Measurements from ENCODE around the gene SYN1. TPM values are rescaled to one million over a fixed set of nuclear protein-coding genes. Genes with fewer than 3 reads are reported as not detected.
"Not testable (repeated sequence)": the region's sequence is repeated elsewhere in the genome, so short reads cannot be mapped to it uniquely, and the experiment has no call there.

Gene SYN1
- 2.7 TPM for total RNA-seq

DNA sequence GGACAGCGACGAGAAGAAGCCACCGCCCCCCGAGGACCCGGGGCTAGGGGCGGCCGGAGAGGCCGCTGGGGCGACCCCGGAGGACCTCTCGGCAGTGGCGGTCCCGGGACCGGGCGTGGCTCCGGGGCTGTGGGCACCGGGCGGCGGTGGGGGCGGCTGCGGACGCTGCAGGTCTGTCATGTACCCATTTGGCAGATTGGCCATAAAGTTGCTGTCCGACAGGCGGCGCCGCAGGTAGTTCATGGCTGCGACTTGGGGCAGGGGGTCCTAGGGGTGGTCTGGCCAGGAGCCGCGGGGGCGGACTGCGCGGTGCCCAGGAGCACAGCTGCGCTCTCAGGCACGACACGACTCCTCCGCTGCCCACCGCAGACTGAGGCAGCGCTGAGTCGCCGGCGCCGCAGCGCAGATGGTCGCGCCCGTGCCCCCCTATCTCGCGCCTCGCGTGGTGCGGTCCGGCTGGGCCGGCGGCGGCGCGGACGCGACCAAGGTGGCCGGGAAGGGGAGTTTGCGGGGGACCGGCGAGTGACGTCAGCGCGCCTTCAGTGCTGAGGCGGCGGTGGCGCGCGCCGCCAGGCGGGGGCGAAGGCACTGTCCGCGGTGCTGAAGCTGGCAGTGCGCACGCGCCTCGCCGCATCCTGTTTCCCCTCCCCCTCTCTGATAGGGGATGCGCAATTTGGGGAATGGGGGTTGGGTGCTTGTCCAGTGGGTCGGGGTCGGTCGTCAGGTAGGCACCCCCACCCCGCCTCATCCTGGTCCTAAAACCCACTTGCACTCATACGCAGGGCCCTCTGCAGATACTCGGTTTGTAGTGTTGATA is at the start of gene SYN1:
SYN1 (minus strand) TSS at position 372 of the 817 bp plus-strand sequence; CDS start at position 243, 129 bp downstream.
- no peaks in the 10 kb centered on the region for H3K36me3 ChIP-seq
- no peak within 1 kb of the TSS for H3K27ac ChIP-seq
- intact Hi-C loops (cut with DNase I) = no loop called here
- TF ChIP-seq, protein P1, sequence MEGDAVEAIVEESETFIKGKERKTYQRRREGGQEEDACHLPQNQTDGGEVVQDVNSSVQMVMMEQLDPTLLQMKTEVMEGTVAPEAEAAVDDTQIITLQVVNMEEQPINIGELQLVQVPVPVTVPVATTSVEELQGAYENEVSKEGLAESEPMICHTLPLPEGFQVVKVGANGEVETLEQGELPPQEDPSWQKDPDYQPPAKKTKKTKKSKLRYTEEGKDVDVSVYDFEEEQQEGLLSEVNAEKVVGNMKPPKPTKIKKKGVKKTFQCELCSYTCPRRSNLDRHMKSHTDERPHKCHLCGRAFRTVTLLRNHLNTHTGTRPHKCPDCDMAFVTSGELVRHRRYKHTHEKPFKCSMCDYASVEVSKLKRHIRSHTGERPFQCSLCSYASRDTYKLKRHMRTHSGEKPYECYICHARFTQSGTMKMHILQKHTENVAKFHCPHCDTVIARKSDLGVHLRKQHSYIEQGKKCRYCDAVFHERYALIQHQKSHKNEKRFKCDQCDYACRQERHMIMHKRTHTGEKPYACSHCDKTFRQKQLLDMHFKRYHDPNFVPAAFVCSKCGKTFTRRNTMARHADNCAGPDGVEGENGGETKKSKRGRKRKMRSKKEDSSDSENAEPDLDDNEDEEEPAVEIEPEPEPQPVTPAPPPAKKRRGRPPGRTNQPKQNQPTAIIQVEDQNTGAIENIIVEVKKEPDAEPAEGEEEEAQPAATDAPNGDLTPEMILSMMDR (IDR thresholded peaks at IDR 0.05) = no peak
- no peak for TF ChIP-seq POLR2A (IDR thresholded peaks at IDR 0.05)
- no peak for TF ChIP-seq POLR2AphosphoS5 (IDR thresholded peaks at IDR 0.05; ENCODE audit: insufficient read depth in 1 of 2, low read depth in 1 of 2)
- DNase-seq (ENCODE audit: extremely low spot score in 2 of 2) = peak; percentile 70 to 87
- H3K27me3 ChIP-seq = no peaks in the 10 kb centered on the region
- peaks cover 4% of the 10 kb centered on the region for H3K4me1 ChIP-seq
- peak within 1 kb of the TSS; percentile 13 to 32 for H3K4me3 ChIP-seq
- H3K9me3 ChIP-seq = no peaks in the 10 kb centered on the region

- DNase-seq (ENCODE audit: extremely low spot score in 2 of 2); H3K27ac ChIP-seq; H3K4me3 ChIP-seq; H3K9me3 ChIP-seq; H3K27me3 ChIP-seq; H3K4me1 ChIP-seq; intact Hi-C loops (cut with DNase I); H3K36me3 ChIP-seq: not testable (repeated sequence)
Measured at GRCh38 chrX:47665797-47666196, 46.1 kb upstream of the SYN1 start.

- DNase-seq (ENCODE audit: extremely low spot score in 2 of 2) = peak in 1 of 2 donors; percentile 14
- Histone ChIP-seq H3K4me1 (no peaks in the 10 kb centered on the region), H3K27ac (no peak overlapping the region), H3K36me3 (no peaks in the 10 kb centered on the region), H3K4me3 (no peak overlapping the region), H3K9me3 (no peaks in the 10 kb centered on the region), H3K27me3 (no peaks in the 10 kb centered on the region)
- intact Hi-C loops (cut with DNase I) = no loop called here
- TF ChIP-seq POLR2A (IDR thresholded peaks at IDR 0.05) (no peak), POLR2AphosphoS5 (IDR thresholded peaks at IDR 0.05; ENCODE audit: insufficient read depth in 1 of 2, low read depth in 1 of 2) (no peak)
- TF ChIP-seq, protein P1 (IDR thresholded peaks at IDR 0.05) = no peak
Measured at GRCh38 chrX:47664737-47665136, 45.1 kb upstream of the SYN1 start.

GRCh38 chrX:47662144-47662657 is 42.5 kb upstream of the SYN1 start:
- Histone ChIP-seq H3K4me1 (no peaks in the 10 kb centered on the region), H3K9me3 (no peaks in the 10 kb centered on the region), H3K27me3 (no peaks in the 10 kb centered on the region), H3K27ac (no peak overlapping the region), H3K36me3 (no peaks in the 10 kb centered on the region), H3K4me3 (no peak overlapping the region)
- intact Hi-C loops (cut with DNase I) = no loop called here
- peak in 1 of 2 donors; percentile 49 for DNase-seq (ENCODE audit: extremely low spot score in 2 of 2)
- TF ChIP-seq, protein P1 (IDR thresholded peaks at IDR 0.05) = no peak
- TF ChIP-seq POLR2AphosphoS5 (IDR thresholded peaks at IDR 0.05; ENCODE audit: insufficient read depth in 1 of 2, low read depth in 1 of 2) = no peak
- TF ChIP-seq POLR2A (IDR thresholded peaks at IDR 0.05) = no peak

DNA sequence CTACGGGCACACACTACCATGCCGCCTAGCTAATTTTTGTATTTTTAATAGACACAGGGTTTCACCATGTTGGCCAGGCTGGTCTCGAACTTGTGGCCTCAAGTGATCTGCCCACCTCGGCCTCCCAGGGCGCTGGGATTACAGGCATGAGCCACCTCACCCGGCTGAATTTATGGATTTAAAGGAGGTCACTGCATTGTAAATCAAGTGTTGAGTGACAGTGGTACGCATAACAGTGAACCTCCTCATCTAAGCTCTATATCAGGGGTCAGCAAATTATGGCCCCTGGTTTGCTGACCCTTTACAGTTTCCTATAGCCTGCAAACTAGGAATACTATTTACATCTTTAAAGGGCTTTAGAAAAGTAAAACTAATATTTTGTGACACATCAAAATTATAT is 41.9 kb upstream of the SYN1 start:
- peak in 1 of 2 donors; percentile 34 for DNase-seq (ENCODE audit: extremely low spot score in 2 of 2)
- Histone ChIP-seq H3K27ac (no peak overlapping the region), H3K9me3 (no peaks in the 10 kb centered on the region), H3K4me1 (no peaks in the 10 kb centered on the region), H3K4me3 (no peak overlapping the region), H3K36me3 (no peaks in the 10 kb centered on the region), H3K27me3 (no peaks in the 10 kb centered on the region)
- TF ChIP-seq, protein P1 (IDR thresholded peaks at IDR 0.05) = no peak
- TF ChIP-seq POLR2AphosphoS5 (IDR thresholded peaks at IDR 0.05; ENCODE audit: insufficient read depth in 1 of 2, low read depth in 1 of 2) (no peak), POLR2A (IDR thresholded peaks at IDR 0.05) (no peak)
- intact Hi-C loops (cut with DNase I) = no loop called here

All from vagina (tissue), 2 donors.